Renal pelvis (tissue), 4 donors: Measurements from ENCODE around the gene RUNDC1. TPM values are rescaled to one million over a fixed set of nuclear protein-coding genes. Genes with fewer than 3 reads are reported as not detected.

Experiments used
- DNase-seq: peaks from one replicate; pipeline ENCODE4 v3.0.0-alpha.2; 2013
- polyA plus RNA-seq, 3 donors: library from polyadenylated mRNA; unstranded; fragments of 120-200 nt; gene quantifications; one replicate each; pipeline ENCODE4 v1.2.1, GENCODE V29; 2013; ENCODE audit not compliant: insufficient read length in 3 of 3

RUNDC1 gene
- polyA plus RNA-seq, 3 donors = 15.4 to 19.1 (median 16.2) TPM

DNA sequence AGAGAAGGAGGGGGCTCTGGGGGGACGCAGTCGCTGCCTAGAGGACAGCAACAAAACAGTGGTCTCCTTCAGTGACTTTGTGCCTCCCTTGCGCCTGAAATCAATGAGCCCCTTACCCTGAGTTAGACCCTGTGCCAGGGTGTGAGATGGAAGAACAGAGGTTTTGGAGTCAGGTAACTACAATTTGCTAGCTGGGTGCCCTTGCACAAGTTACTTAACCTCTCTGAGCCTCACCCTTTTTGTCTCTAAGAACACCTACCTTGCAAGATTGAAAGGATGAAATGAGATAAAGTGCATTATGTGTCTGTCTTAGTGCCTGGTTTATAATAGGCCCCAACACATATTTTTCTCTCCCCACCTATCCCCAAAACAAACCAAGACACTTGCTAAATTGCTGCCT lies 54.5 kb downstream of the RUNDC1 start:
- no peak for DNase-seq

DNA sequence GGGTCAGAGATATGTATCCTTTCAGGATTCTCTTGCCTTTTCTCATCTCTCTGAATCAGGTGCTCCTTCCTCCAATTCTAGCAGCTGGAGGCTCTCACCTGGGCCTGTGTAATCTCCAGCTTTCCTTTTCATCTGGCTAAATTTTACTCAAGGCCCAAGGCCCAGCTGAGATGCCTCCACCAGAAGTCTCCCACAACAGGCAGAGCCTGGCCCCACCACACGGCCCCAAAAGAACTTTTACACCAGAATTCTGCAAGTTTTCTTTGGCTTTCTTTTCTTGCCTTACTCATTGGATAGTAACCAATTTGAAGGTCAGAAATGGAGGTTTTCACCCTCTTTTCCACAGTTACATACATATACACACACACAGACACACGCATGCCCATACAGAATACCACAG lies 59.3 kb downstream of the RUNDC1 start:
- no peak for DNase-seq

DNA sequence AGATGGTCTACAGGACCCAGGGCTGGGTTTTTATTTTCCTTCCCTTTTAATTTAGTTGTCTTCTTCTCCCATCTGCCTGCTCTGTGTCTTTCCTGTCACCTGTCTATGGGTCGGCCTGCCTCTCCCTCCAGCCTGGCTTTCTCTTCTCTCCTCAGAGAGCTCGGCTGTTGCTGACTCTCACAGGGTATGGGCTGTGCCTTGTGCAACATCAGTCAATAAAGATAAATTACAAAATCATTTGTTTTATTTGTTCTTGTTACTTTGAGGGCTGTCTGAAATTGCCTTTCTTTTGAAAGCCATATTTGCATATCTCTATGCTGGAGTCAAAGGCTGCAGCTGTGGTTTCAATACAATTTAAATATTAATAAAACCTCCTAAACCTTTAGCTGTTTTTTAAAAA lies 60.3 kb downstream of the RUNDC1 start:
- DNase-seq = no peak

DNA sequence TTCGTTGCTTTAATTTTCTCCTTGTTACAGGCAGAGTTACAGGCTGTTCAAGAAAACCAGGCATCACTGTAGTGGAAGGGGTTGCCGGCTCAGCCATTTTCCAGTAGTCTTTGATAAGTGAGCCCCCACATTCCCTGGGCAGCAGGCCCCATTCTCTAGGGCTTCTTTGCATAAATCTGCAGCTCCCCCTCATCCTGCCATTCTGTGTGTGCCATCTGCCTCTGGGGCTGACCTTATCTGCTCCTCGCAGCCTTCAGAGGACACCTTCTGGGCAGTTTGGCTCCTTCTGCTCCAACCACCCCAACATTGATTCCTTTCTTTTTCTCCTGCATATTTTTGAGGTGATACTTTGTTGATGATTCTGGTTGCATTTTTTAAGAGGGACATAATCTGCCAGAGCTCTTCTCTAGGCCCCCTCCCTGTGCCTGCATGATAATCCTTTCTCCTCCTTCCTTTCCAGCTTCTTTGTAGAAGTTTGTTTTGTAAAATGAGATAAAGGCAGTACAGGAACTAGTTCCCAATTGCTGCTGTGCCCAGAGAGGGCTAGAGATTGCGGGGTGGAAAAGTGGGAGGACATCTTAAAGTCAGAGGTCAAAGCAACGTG lies 61.8 kb downstream of the RUNDC1 start:
- no peak for DNase-seq

Other genes starting within 250 kb of the RUNDC1 start
- gene EZH1, start 235.5 kb upstream of the RUNDC1 start, polyA plus RNA-seq = 10 to 100 TPM; 37.8 to 69.6 (median 57.9) TPM
- 100 to 1,000 TPM in 1 of 3 donors, 10 to 100 TPM in 2; 83.1 to 113 (median 87.2) TPM for gene RAMP2, start 219.3 kb upstream of the RUNDC1 start, polyA plus RNA-seq
- 10 to 100 TPM; 87.8 to 95.9 (median 90.9) TPM for gene VPS25, start 207.1 kb upstream of the RUNDC1 start, polyA plus RNA-seq
- gene WNK4, start 200.0 kb upstream of the RUNDC1 start, polyA plus RNA-seq = 10 to 100 TPM in 1 of 3 donors, 1 to 10 TPM in 2; 9.1 to 13.8 (median 9.3) TPM
- 100 to 1,000 TPM; 155 to 187 (median 161) TPM for gene COA3, start 181.9 kb upstream of the RUNDC1 start, polyA plus RNA-seq
- 1 to 10 TPM; 1.3 to 3.9 (median 3.3) TPM for gene CNTD1, start 181.7 kb upstream of the RUNDC1 start, polyA plus RNA-seq
- gene BECN1, start 156.3 kb upstream of the RUNDC1 start, polyA plus RNA-seq = 10 to 100 TPM; 64.9 to 82.2 (median 72.0) TPM
- 10 to 100 TPM; 97.6 to 99.2 (median 98.5) TPM for gene PSME3, start 147.2 kb upstream of the RUNDC1 start, polyA plus RNA-seq
- gene AOC2, start 136.0 kb upstream of the RUNDC1 start, polyA plus RNA-seq = 1 to 10 TPM; 1.1 to 2.2 (median 1.6) TPM
- gene AOC3, start 129.4 kb upstream of the RUNDC1 start, polyA plus RNA-seq = 1 to 10 TPM; 5.4 to 6.2 (median 5.5) TPM
- gene G6PC1, start 79.8 kb upstream of the RUNDC1 start, polyA plus RNA-seq = 1 to 10 TPM; 4.7 to 9.1 (median 8.6) TPM
- 10 to 100 TPM; 54.0 to 79.0 (median 77.8) TPM for gene AARSD1, start 16.1 kb upstream of the RUNDC1 start, polyA plus RNA-seq
- 1 to 10 TPM; 1.1 to 2.6 (median 2.3) TPM for gene PTGES3L, start 485 bp upstream of the RUNDC1 start, polyA plus RNA-seq
- 1,000 to 10,000 TPM; 1,225 to 1,560 (median 1,448) TPM for gene RPL27, start 17.9 kb downstream of the RUNDC1 start, polyA plus RNA-seq
- gene IFI35, start 26.2 kb downstream of the RUNDC1 start, polyA plus RNA-seq = 10 to 100 TPM; 10.3 to 13.4 (median 11.2) TPM
- gene VAT1, start 41.8 kb downstream of the RUNDC1 start, polyA plus RNA-seq = 100 to 1,000 TPM; 126 to 138 (median 131) TPM
- 1 to 10 TPM; 3.7 to 4.2 (median 3.9) TPM for gene RND2, start 44.7 kb downstream of the RUNDC1 start, polyA plus RNA-seq
- gene BRCA1, start 144.8 kb downstream of the RUNDC1 start, polyA plus RNA-seq = 10 to 100 TPM; 13.9 to 19.5 (median 17.1) TPM
- gene NBR1, start 190.6 kb downstream of the RUNDC1 start, polyA plus RNA-seq = 100 to 1,000 TPM; 109 to 118 (median 110) TPM
- gene TMEM106A, start 231.3 kb downstream of the RUNDC1 start, polyA plus RNA-seq = 10 to 100 TPM; 14.1 to 28.5 (median 27.5) TPM
- 10 to 100 TPM in 2 of 3 donors, 1 to 10 TPM in 1; 7.4 to 40.9 (median 37.2) TPM for gene CCDC200, start 248.1 kb downstream of the RUNDC1 start, polyA plus RNA-seq